GM18499 (cell line): Measurements from ENCODE around the gene GPBP1L1.

Source experiments
- ATAC-seq: cut with Tn5 transposase; IDR thresholded peaks from one replicate; pipeline ENCODE4 v1.9.1; 2021; ENCODE audit warnings: moderate number of reproducible peaks; ENCODE audit not compliant: insufficient read depth, unreplicated experiment

GPBP1L1 gene

DNA sequence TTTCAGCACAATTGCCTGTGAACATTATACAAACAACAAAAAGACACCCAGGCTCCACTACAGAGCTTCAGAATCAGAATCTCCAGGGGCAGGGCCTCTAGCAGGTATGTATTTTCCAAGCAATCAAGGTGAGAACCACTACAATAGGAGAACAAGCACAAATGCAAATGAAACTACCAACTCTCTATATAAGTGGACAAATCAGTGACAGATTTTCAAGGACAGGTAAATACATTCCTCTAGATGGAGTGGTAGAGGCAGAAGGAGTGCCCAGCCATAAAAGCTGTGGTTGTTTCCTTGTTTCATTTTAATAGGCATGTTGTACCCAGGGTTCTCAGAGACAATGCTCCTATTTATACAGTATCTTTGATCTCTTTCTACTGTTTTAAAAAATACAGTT, 42.4 kb downstream of the GPBP1L1 start:
- no peak for ATAC-seq

GRCh38 chr1:45643321-45643720, 43.0 kb downstream of the GPBP1L1 start:
- ATAC-seq: no peak

DNA sequence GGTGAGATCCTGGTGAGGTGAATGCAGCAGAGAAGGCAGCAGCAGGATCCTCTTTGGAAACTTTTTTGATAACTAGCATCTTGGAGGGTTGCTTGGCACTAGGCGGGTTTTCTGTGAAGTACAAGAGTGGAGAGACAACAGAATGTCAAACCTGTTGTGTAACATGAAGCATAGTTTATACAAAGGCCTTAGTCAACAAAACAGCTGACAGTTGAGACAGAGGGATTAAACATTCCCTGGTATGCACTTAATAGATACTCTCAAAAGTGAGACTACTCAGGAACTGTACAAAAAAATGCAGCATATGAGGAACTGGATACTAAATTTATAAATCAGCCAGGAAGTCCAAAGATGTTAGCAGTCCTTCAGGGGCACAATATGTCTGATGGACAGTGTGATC, 46.0 kb downstream of the GPBP1L1 start:
- ATAC-seq: no peak

- no peak for ATAC-seq
These were observed 51.1 kb downstream of the GPBP1L1 start for GRCh38 chr1:45635211-45635610.

GRCh38 chr1:45630429-45630828, 55.9 kb downstream of the GPBP1L1 start:
- no peak for ATAC-seq

GRCh38 chr1:45629035-45629434, 57.3 kb downstream of the GPBP1L1 start:
- no peak for ATAC-seq

GRCh38 chr1:45623972-45624371, 62.4 kb downstream of the GPBP1L1 start, which contains the start of gene CCDC17:
CCDC17 (minus strand) TSS chr1:45624054; CDS start chr1:45623909, 145 bp downstream.
- no peak for ATAC-seq

DNA sequence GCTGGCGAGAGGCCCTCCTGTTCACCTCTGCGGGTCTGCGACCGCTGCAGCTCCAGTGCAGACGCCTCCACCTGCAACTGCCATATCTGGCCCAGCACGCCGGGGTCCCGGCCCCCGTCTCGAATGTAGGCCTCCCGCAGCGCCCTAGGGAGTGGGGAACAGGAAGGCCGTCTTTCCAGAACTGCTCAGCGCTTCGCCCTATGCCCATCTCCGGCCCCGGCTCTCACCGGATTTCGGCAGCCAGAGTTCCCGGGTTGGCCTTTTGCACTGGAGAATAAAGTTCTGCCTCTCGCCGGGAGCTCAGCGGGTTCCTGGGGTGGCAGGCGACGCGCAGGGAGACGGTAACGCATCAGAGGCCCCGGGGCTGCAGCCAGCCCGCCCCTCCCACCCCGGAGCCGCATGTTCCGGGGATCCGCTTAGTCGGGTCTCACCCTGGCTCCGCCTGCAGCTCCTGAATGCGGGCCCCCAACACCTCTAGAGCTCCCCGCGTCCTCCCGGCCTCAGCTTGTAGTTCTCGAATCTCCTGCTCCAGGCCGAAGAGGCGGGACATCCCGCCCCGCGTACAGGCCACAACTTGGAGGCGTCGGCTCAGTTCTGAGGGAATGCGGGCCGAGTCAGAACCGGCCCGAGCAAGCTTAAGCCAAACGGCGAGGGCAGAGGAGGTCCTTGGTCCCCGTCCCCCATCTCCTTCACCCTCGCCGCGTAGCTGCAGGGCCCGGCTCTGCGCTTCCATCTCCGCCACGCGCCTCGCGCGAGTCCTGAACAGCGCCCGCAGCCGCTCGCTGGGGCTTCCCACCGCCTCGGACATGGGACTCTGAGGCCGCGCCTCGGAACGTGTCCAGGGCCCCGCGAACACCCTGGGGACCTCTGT, 63.6 kb downstream of the GPBP1L1 start:
- ATAC-seq: no peak

DNA sequence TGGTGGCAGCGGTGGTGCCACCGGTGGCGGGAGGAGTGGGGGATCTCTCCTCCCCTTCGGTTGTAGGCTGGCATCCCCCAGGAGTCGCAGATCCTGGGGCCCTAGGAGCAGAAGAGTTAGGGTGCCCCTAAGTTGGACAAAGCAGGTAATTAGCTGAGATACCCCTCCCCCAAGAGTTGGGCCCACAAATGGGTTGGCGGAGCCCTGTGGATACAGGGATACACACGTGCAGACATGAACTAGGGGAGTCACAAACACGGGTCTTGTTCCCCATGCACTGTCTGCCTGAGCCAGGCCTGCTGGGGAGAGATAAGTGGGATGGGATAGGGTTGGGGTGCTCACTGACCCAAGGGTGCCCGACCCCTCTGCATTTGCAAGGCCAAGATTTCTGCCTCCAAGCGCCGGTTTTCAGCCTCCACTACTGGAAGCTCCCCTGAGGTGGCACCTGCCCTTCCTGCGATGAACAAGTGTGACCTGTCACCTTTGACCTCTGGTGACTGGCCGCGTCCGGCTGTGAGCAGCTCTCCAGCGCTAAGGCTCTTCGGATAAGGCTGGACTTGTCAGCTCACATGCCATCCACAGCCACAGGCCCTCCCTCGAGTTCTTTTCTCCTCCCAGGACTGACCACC, 64.3 kb downstream of the GPBP1L1 start:
- no peak for ATAC-seq

GRCh38 chr1:45621501-45621836, 64.9 kb downstream of the GPBP1L1 start:
- no peak for ATAC-seq

DNA sequence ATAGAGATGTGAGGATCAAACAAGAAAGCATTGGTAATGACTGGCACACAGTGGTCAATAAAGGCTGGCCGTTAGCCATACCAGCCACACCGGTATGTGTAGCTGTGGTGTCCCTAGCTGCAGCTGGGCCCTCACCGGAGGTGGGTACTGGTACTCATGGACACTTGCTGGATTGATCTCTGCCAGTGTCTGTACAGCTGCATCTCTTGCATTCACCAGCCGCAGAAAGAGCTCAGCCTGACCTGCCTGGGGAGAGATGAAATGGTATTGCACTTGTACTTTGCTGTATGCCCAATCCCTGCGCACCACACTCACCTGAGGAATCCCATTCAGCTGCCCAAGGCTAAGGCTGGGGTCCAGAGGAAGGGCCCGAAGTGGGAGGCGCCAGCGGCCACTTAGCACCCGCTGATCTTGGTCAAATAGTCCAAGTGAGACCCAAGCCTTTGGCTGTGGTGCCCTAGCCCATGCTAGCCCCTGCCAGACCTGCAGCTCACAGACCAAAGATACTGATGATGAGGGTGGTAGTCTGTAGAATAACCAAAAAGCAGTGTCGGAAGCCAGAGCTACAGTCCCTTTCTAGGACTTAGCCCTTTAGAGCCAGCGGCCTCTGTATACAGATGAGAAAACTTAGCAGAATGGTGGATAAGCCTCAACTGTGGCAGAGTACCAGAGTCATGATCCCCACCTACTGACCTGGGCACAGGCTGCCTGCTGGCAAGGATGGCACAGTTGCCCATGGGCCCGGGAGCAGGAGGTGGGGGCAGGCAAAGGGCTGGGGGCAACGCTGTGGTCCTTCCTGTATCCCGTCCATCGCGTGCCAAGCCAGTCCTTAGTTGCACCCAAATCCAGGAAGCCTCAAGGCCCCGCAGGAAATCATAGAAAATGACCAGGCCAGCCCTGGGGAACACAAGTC, 65.5 kb downstream of the GPBP1L1 start:
- no peak for ATAC-seq

DNA sequence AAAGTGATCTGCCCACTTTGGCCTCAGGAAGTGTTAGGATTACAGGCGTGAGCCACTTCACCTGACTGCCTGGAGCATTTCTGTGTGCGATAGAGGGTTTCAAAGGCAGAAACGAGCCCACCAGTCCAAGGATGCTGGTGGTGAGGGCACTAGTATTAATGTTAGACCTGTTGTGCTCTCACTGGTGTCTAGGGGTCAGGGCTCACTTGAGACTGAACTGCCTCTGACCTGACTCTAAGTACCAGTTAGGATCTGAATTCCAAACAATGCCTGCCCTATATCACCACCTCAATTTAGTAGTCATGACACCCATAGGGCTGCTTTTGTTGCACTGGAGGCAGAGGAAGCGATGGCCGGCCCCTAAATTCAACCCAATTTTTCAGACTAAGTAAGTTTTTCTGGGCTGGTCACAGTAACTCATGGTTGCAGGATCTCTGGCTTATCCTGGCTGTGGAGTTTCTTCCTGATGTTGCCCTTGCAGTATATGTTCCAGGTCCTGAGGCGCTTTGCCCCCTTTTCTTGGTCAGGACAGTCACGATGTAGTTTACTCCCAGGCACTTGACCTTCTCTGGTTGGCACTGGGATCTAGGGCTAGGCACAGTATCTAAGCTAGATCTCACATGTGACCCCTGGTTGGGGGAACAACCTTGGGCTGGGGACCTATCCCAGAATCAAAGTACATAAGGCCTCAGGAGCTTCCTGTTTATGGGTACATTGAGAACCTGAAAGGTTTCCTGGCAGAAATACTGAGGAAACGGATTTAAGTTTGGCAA, 67.0 kb downstream of the GPBP1L1 start:
- no peak for ATAC-seq

DNA sequence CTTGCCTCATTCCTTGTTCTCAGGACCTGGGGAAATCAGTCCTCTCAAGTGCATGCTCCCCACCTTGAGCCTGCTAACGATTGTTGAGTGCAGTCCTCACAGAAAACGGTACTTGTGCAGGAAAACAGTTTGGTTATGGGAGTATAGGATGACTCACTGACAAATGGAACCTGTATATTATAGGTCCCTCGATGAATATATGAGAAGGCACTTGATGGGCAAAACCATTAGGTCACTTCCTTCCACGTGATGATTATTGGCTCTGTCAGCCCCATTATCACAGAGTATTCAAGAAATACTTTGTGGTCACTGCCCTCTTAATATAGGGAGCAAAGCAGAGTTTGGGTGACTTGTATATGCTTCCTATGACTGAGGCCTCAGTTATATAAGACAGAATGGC, 68.7 kb downstream of the GPBP1L1 start:
- no peak for ATAC-seq

- ATAC-seq: no peak
These were observed 70.4 kb downstream of the GPBP1L1 start for GRCh38 chr1:45615885-45616284.

- no peak for ATAC-seq
These were observed 73.3 kb downstream of the GPBP1L1 start for GRCh38 chr1:45612941-45613579.

GRCh38 chr1:45610589-45611226, 75.6 kb downstream of the GPBP1L1 start:
- no peak for ATAC-seq

DNA sequence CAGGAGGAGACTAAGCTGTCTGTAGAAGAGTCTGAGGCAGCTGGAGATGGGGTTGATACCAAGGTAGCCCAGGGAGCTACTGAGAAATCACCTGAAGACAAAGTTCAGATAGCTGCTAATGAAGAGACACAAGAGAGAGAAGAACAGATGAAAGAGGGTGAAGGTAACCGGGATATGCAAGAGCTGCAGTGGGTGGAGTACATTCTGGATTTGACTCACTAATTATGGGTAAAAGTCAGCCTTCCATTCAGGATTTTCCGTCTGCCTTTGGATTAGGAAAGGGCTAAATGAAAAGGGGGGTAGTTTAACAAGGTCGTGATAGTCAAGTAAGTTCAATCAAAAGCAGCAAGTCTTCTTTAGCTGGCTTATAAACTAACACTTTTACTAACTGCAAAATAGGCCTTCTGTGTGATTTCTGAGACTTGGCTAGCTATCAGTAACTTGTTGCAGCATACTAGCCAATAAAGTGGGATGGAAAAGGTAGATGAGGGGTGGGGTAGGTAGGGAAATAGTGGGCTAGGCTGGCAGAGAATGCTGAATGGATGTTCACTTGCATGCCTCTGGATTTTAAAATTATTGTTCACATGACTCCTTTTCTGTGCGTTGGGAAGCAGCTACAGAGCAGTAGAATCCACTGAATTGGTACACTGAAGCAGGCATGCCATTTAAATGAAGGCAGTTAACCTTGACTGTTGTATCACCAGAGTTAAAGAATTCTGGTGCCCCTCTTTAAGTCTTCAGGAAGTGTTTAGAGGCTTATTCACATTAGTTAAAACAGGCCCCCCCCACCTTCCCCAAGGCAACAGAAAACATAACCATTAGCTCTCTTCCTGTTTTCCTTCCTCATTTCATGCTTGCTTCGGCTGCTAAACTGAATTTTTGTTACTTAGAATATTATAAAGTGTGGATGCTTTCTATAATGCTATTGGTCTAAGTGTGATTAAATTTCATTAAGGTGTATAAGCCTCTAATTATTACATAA, 77.9 kb downstream of the GPBP1L1 start:
- ATAC-seq: no peak
